DND-41 (cell line): ENCODE results near the gene TMEFF1.

ENCODE experiments used
- EZH2 ChIP-seq: IDR thresholded peaks from 3 replicates; pipeline ENCODE4 v1.6.1; 2012; ENCODE audit warnings: borderline replicate concordance, low read depth, mild to moderate bottlenecking, moderate library complexity, low read length, inconsistent platforms; ENCODE audit not compliant: severe bottlenecking
- TF ChIP-seq, protein P1 (sequence below): IDR thresholded peaks from 2 replicates; pipeline ENCODE4 v1.5.1; 2012; ENCODE audit warnings: borderline replicate concordance, low read length, moderate library complexity, mild to moderate bottlenecking; ENCODE audit not compliant: poor library complexity, severe bottlenecking; ENCODE audit errors: extremely low read depth

DNA sequence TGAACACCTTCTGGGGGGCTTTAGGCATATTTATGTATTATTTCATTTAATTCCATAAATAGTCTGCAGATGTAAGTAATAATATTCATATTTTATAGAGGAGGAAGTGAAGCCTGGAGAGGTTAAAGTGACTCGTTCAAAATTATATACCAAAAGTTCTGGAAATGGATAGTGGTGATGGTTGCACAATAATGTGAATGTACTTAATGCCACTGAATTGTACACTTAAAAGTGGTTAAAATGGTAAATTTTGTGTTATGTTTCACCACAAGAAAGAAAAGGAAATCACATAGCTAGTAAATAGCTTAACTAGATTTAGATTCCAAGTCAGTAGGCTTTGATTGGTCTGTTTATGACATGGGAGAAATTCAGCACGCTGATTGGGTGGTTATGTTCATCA lies 13.0 kb upstream of the TMEFF1 start:
- TF ChIP-seq, protein P1, sequence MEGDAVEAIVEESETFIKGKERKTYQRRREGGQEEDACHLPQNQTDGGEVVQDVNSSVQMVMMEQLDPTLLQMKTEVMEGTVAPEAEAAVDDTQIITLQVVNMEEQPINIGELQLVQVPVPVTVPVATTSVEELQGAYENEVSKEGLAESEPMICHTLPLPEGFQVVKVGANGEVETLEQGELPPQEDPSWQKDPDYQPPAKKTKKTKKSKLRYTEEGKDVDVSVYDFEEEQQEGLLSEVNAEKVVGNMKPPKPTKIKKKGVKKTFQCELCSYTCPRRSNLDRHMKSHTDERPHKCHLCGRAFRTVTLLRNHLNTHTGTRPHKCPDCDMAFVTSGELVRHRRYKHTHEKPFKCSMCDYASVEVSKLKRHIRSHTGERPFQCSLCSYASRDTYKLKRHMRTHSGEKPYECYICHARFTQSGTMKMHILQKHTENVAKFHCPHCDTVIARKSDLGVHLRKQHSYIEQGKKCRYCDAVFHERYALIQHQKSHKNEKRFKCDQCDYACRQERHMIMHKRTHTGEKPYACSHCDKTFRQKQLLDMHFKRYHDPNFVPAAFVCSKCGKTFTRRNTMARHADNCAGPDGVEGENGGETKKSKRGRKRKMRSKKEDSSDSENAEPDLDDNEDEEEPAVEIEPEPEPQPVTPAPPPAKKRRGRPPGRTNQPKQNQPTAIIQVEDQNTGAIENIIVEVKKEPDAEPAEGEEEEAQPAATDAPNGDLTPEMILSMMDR, result no peak
- TF ChIP-seq EZH2, result no peak
